HUES64 (cell line): ENCODE results near the gene CLIC1.

Experiments
- H3K27ac ChIP-seq: 2 replicates; pipeline ENCODE4 v1.7.0; 2013; ENCODE audit warnings: low read depth, low read length, inconsistent platforms
- H3K27me3 ChIP-seq: 2 replicates; pipeline ENCODE4 v1.6.1; 2013; ENCODE audit warnings: mild to moderate bottlenecking, low read length; ENCODE audit not compliant: insufficient read depth
- H3K36me3 ChIP-seq: 2 replicates; pipeline ENCODE4 v1.6.1; 2013; ENCODE audit warnings: mild to moderate bottlenecking, low read length; ENCODE audit not compliant: insufficient read depth
- H3K4me1 ChIP-seq: 2 replicates; pipeline ENCODE4 v1.6.1; 2013; ENCODE audit warnings: mild to moderate bottlenecking, low read length, moderate library complexity; ENCODE audit not compliant: insufficient read depth
- H3K4me3 ChIP-seq: 2 replicates; pipeline ENCODE4 v1.5.1; 2013; ENCODE audit warnings: mild to moderate bottlenecking, low read length, moderate library complexity
- H3K9ac ChIP-seq: 2 replicates; pipeline ENCODE4 v1.6.1; 2013; ENCODE audit warnings: mild to moderate bottlenecking, low read depth, low read length
- H3K9me3 ChIP-seq: 2 replicates; pipeline ENCODE4 v1.6.1; 2013; ENCODE audit warnings: low read depth, low read length; ENCODE audit not compliant: insufficient read depth
- WGBS: fragments of 150-250, 120-280 bp; methylation state at CpG from one replicate; pipeline ENCODE4 v1.1.7; 2013; ENCODE audit warnings: missing lambda C conversion rate; 5-methylcytosine and 5-hydroxymethylcytosine counted together

Gene CLIC1

DNA sequence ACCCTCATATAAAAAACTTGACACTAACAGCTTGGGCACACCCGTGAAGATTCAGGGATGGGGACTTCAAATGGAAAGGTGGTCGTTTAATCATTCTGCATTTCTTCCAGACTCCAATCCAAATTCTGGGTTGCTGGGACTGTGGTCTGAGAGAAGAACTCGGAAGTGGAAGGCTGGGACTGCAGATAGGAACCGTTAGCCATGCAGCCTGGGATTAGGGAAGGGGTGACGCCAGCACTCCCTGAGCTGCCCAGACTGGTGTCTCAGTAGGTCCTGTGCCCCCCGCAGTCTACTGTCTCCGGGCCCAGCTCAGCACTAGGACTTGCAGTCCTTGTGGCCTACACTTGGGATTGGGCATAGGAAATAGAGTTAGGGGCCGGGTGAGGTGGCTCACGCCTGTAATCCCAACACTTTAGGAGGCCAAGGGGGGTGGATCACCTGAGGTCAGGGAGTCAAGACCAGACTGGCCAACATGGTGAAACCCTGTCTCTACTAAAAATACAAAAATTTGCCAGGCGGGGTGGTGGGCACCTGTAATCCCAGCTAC is 511 bp upstream of the CLIC1 start:
- peak overlapping the region; percentile 90 for H3K4me3 ChIP-seq
- WGBS: 33% methylated on average over 10 of the region's 10 CpGs
- H3K9me3 ChIP-seq: no peaks in the 10 kb centered on the region
- H3K36me3 ChIP-seq: peaks cover 30% of the 10 kb centered on the region
- peaks cover 38% of the 10 kb centered on the region for H3K4me1 ChIP-seq
- peak overlapping the region; percentile 76; the same call in 1 of the 2 replicates for H3K9ac ChIP-seq
- H3K27me3 ChIP-seq: no peaks in the 10 kb centered on the region
- peak overlapping the region; percentile 83; the same call in 1 of the 2 replicates for H3K27ac ChIP-seq

GRCh38 chr6:31734821-31735406 is 1.4 kb downstream of the CLIC1 start:
- Histone ChIP-seq H3K9ac (peak overlapping the region; percentile 76), H3K9me3 (no peaks in the 10 kb centered on the region), H3K4me1 (peaks cover 37% of the 10 kb centered on the region), H3K27me3 (no peaks in the 10 kb centered on the region), H3K4me3 (peak overlapping the region; percentile 90), H3K36me3 (peaks cover 38% of the 10 kb centered on the region), H3K27ac (peak overlapping the region; percentile 80)
- 2% methylated on average over 18 of the region's 18 CpGs for WGBS

GRCh38 chr6:31734247-31734820 is 2.0 kb downstream of the CLIC1 start:
- peaks cover 36% of the 10 kb centered on the region for H3K4me1 ChIP-seq
- 0% methylated on average over 2 of the region's 2 CpGs for WGBS
- H3K27ac ChIP-seq: peak overlapping the region; percentile 46
- H3K4me3 ChIP-seq: peak overlapping the region; percentile 90
- peak overlapping the region; percentile 63; the same call in 1 of the 2 replicates for H3K9ac ChIP-seq
- no peaks in the 10 kb centered on the region for H3K27me3 ChIP-seq
- H3K36me3 ChIP-seq: peaks cover 38% of the 10 kb centered on the region
- no peaks in the 10 kb centered on the region for H3K9me3 ChIP-seq

DNA sequence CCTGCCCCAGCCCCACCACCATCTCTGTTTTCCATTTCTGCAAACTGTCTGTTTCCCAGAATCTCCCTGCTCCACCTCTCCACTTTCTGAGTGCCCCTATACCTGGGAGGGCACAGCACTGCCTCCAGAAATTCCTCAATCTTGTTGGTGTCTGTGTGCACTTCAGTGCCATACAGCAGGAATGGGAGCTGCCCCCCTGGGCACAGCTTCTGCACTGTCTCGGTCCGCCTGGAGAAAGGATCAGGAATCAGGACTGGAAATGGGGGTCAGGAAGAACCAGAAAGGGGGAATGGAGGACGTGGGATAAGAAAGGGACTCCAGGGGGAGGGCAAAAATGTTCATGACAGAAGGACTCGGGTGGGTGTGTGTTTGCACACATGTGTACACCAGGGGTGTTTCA is 2.6 kb downstream of the CLIC1 start:
- no peaks in the 10 kb centered on the region for H3K27me3 ChIP-seq
- H3K9ac ChIP-seq: no peak overlapping the region
- WGBS: 95% methylated on average over 4 of the region's 4 CpGs
- peaks cover 38% of the 10 kb centered on the region for H3K36me3 ChIP-seq
- H3K4me1 ChIP-seq: peaks cover 34% of the 10 kb centered on the region
- no peaks in the 10 kb centered on the region for H3K9me3 ChIP-seq
- no peak overlapping the region for H3K27ac ChIP-seq
- H3K4me3 ChIP-seq: peak overlapping the region; percentile 90; the same call in 1 of the 2 replicates

- no peaks in the 10 kb centered on the region for H3K9me3 ChIP-seq
- peaks cover 52% of the 10 kb centered on the region for H3K36me3 ChIP-seq
- no peak overlapping the region for H3K9ac ChIP-seq
- H3K4me1 ChIP-seq: peaks cover 19% of the 10 kb centered on the region
- no peak overlapping the region for H3K27ac ChIP-seq
- no peak overlapping the region for H3K4me3 ChIP-seq
- WGBS: 85% methylated on average over 3 of the region's 3 CpGs
- no peaks in the 10 kb centered on the region for H3K27me3 ChIP-seq
These were observed 4.3 kb downstream of the CLIC1 start for GRCh38 chr6:31732029-31732428.

DNA sequence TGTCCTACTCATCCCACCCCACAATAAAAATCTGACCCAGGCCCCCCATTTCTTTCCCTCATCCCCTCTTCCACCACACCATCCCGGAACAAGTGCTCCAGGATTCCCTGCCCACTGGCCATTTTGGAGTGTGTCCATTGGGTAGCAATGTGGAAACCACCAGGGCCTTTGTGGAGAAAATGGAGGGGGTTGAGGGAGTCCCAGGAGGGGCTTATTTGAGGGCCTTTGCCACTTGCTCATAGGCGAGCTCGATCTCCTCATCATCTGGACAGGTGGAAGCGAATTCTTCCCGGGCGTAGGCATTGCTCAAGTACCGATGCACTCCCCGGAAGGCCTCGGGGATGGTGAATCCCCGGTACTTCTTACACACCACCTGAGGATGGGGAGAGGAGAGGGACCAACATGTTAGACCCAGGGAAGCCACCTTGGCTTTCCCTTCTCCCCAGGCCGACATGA is 5.7 kb downstream of the CLIC1 start:
- H3K9ac ChIP-seq: no peak overlapping the region
- peak overlapping the region; percentile 94 for H3K4me3 ChIP-seq
- no peaks in the 10 kb centered on the region for H3K27me3 ChIP-seq
- 82% methylated on average over 11 of the region's 11 CpGs for WGBS
- peak overlapping the region; percentile 32; the same call in 1 of the 2 replicates for H3K27ac ChIP-seq
- no peaks in the 10 kb centered on the region for H3K9me3 ChIP-seq
- peaks cover 14% of the 10 kb centered on the region for H3K4me1 ChIP-seq
- H3K36me3 ChIP-seq: peaks cover 65% of the 10 kb centered on the region

DNA sequence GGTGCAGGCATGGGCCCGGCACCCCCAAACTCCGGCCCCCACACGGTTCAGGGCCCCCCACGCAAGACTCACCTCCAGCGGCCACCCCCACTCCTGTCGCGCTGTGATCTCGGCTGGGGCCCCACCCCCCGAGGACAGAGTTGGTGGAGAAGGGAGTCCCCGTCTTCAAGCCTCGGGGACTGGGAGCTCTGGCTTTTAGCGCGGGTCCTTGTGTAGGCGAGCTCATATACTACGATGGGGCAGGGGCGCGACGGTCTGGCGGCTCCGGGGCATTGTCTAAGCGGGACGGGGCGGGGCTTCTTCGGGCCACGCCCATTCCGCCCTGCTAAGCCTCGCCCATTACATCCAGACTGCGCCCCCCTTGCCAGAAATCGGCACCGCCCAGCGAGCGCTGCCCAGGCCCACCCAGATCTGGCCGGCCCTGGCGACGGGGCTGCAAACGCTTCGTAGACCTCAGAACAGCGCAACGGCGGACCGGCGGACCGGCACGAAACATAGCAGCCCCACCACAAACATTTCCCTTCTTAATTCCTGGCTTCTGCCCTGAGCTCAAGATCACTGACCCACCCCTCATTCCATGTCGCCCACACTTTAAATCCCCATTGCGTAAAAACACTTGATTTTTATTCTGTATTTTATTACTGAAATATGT is 6.2 kb downstream of the CLIC1 start:
- H3K9ac ChIP-seq: peak overlapping the region; percentile 80
- peaks cover 66% of the 10 kb centered on the region for H3K36me3 ChIP-seq
- no peaks in the 10 kb centered on the region for H3K27me3 ChIP-seq
- no peaks in the 10 kb centered on the region for H3K9me3 ChIP-seq
- WGBS: under 1% methylated on average over 45 of the region's 46 CpGs
- H3K4me1 ChIP-seq: peaks cover 14% of the 10 kb centered on the region
- H3K4me3 ChIP-seq: peak overlapping the region; percentile 94
- H3K27ac ChIP-seq: peak overlapping the region; percentile 84; the same call in 1 of the 2 replicates

- H3K36me3 ChIP-seq: peaks cover 66% of the 10 kb centered on the region
- H3K4me3 ChIP-seq: peak overlapping the region; percentile 94
- no peaks in the 10 kb centered on the region for H3K9me3 ChIP-seq
- peaks cover 14% of the 10 kb centered on the region for H3K4me1 ChIP-seq
- H3K27ac ChIP-seq: peak overlapping the region; percentile 84; the same call in 1 of the 2 replicates
- H3K9ac ChIP-seq: peak overlapping the region; percentile 80
- no peaks in the 10 kb centered on the region for H3K27me3 ChIP-seq
- under 1% methylated on average over 29 of the region's 29 CpGs for WGBS
These were observed 6.8 kb downstream of the CLIC1 start for GRCh38 chr6:31729515-31729978.

DNA sequence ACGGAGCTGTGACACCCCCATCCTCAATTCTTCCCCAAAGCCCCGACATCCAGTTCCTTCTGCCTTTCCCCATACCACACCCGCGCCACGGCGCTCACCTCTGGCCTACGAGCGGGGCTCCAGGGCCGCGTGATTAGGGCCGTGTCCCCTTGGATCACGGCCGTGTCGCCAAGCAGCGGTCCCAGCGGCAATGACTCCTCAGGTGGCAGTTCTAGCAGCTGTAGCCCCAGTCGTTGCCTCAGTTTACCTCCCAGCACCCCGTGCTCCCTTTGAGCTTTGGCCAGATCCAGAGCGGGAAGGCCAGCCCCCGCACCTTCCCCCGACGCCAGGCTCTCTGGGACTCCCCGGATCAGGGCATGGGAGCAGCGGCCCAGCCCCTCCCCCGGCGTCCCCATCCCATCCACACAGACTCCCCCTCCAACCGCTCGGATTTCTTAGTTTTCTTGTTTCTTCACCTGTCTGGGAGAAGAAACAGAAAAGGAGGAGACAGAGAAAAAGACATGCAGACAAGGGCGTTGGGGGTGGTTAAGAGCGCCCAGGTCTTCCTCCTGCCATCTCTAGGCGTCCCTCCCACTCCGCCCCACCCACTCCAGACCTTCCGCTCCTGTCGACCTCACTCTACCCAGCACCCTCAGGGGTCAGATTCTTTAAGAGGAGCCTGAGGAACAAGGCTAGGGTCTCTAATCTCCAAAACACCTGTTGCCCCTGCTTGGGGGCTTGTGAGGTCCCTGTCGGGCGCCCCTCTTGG is 7.4 kb downstream of the CLIC1 start, which contains the start of gene DDAH2:
Gene DDAH2 (minus strand): TSS at position 533 of the 748 bp plus-strand sequence. CDS start 138 bp downstream, at position 395.
- H3K27ac ChIP-seq: peak within 1 kb of the TSS; percentile 84; the same call in 1 of the 2 replicates
- peak within 1 kb of the TSS; percentile 80 for H3K9ac ChIP-seq
- H3K27me3 ChIP-seq: no peaks in the 10 kb centered on the region
- H3K4me3 ChIP-seq: peak within 1 kb of the TSS; percentile 94
- no peaks in the 10 kb centered on the region for H3K9me3 ChIP-seq
- WGBS: 41% methylated on average over 36 of the region's 36 CpGs
- H3K4me1 ChIP-seq: peaks cover 8% of the 10 kb centered on the region; the same call in 1 of the 2 replicates
- H3K36me3 ChIP-seq: peaks cover 62% of the 10 kb centered on the region
